ENCODE data around the gene STAC3. TPM values are rescaled to one million over a fixed set of nuclear protein-coding genes. Genes with fewer than 3 reads are reported as not detected.

The STAC3 gene
- total and polyA plus RNA-seq, 12 donors, result 0.30 to 2.9 (median 0.98) TPM

DNA sequence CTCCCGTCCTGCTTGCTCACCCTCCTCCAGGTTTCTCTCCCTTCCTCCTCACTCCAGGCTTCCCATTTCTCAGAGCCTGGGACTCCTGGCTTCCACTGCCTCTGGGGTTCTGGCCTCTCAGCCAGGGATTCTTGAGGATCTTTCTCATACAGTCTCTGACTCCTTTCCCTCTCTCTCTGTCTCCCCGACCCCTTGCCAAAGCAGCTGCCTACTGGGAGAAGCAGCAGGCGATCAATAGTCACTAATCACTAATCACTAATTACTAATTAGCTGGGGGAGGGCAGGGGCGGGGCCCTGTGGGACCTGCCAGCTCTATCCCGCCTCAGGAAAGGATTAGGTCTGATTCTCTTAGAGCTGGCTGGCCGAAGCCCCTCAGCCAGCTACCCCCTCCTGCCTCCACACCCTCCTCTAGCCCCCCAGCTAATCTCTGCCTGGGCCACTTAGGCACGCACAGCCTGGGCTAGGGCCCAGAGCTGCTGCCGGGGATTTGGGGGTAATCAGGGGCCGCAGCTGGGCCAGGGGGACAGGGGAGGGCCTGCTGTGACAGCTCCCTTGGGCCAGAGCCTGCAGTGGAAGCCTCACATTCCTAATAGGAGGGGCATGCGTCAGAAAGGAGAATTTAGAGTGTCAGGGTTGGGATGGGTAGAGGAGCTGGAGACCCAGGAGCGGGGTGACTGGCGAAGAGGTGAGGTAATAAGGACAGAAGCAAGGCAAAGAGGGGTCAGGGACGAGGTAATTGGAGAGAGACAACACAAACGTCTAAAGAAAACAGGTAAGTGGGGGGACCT lies 31.6 kb downstream of the STAC3 start:
- WGBS, 2 donors, result 64 to 67% methylated on average over 14 of the region's 14 CpGs
- H3K27me3 ChIP-seq, result peaks cover 9 to 99% (median 93%) of the 10 kb centered on the region in 7 donors
- no peaks in the 10 kb centered on the region for H3K9me3 ChIP-seq
- no peaks in the 10 kb centered on the region for H3K36me3 ChIP-seq
- no peak for DNase-seq
- intact Hi-C loops (cut with DNase I), result loop anchor here in 1 of 10 donors (10.0 kb wide), 1 partner anchor 245 kb away; no protein-coding TSS in a partner anchor
- no peak overlapping the region for H3K4me3 ChIP-seq
- TF ChIP-seq, protein P1, sequence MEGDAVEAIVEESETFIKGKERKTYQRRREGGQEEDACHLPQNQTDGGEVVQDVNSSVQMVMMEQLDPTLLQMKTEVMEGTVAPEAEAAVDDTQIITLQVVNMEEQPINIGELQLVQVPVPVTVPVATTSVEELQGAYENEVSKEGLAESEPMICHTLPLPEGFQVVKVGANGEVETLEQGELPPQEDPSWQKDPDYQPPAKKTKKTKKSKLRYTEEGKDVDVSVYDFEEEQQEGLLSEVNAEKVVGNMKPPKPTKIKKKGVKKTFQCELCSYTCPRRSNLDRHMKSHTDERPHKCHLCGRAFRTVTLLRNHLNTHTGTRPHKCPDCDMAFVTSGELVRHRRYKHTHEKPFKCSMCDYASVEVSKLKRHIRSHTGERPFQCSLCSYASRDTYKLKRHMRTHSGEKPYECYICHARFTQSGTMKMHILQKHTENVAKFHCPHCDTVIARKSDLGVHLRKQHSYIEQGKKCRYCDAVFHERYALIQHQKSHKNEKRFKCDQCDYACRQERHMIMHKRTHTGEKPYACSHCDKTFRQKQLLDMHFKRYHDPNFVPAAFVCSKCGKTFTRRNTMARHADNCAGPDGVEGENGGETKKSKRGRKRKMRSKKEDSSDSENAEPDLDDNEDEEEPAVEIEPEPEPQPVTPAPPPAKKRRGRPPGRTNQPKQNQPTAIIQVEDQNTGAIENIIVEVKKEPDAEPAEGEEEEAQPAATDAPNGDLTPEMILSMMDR (IDR thresholded peaks at IDR 0.05), result no peak
- no peak overlapping the region for H3K27ac ChIP-seq
- peaks cover 4 to 42% (median 28%) of the 10 kb centered on the region in 9 donors for H3K4me1 ChIP-seq
- no peak for ATAC-seq

DNA sequence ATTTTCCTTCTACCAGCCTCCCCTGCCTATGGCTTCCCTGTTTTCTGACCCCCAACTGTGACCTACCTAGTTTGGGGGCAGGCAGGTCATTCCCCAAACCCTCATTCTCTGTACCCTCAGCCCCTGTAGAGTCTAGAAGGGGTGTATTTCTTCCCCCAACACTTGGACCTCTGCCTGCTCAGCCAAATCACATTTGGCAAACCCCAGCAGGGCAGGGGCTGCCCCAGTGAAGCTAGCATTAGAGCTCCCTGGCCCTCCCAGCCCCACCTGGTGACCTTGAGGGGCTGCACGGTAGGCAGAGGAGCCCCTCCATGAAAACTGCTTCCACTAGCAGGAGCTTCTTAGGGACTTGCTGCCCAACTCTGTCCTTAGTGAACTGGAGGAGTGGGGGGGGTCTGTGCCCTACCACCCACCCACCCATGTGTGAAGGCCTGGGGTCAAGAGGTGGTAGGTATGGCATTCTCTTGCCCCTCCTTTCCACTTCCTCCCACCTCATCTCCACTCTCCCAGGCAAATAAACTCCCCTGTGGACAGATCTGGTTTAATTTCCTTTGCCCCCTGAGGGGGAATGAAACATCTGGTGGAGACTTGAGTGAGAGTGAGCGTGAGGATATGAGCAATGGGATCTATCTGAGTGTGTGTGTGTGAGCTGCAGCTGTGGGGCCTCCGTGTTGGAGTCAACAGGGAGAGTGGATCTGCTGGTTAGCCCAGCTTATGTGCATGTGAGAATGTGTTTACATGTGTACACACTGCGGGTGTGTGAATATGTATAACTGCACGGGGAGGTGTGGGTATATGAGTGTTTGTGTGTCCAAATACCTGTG lies 32.7 kb downstream of the STAC3 start:
- Histone ChIP-seq H3K4me1 (peaks cover 10 to 53% (median 39%) of the 10 kb centered on the region in 9 donors), H3K36me3 (peaks cover 0 to 7% (median 0%) of the 10 kb centered on the region in 9 donors), H3K27ac (no peak overlapping the region), H3K9me3 (no peaks in the 10 kb centered on the region), H3K4me3 (no peak overlapping the region), H3K27me3 (peaks cover 8 to 98% (median 81%) of the 10 kb centered on the region in 7 donors)
- 81 to 89% methylated on average over 5 of the region's 5 CpGs for WGBS, 2 donors
- TF ChIP-seq, protein P1 (IDR thresholded peaks at IDR 0.05), result no peak
- DNase-seq (no peak), ATAC-seq (no peak)
- intact Hi-C loops (cut with DNase I), result loop anchor here in 1 of 10 donors (10.0 kb wide), 1 partner anchor 247 kb away; no protein-coding TSS in a partner anchor

DNA sequence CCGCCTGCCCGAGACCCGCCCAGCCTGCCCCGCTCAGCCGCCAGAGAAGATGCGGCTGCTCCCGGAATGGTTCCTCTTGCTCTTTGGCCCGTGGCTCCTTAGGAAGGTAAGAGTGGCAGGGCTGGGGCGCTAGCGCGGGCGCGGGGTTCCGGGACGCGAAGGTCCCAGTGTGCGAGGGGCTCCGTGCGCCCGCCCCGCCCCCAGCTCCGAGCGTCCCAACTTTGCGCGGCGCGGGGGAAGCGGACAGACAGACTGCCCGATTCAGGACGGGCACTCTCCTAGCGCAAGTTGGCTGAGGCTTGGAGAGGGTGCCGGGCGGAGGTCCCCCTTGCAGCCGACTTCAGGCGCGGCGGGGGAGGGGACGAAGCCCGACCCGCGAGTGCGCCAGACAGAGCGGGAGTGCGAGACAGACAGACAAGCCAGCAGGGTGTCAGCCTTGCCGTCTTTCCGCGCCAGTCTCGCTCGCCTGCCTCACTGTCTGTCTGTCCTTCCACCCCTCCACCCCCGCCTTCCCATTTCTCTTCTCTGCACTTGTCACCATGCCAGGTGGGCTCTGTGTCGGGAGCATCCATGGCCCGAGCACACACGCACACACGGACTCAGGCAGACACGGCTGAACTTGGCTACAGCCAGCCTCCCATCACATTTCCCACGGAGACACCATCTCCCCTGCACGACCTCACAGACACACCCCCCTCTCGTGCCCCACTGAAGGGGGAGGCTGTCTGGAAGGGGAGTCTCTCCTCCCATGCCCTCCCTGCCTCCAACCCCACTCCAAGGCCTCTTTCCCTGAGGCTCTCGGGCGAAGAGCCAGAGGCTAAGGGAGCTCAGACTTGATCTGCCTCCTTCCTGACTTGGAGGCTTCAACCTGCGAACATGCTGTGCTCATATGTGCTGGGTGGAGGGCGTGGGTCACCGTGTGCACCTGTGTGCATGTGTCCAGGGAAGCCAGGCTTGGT lies 33.8 kb downstream of the STAC3 start:
- H3K4me1 ChIP-seq, result peaks cover 10 to 64% (median 46%) of the 10 kb centered on the region in 9 donors
- 3 to 4% methylated on average over 63 of the region's 63 CpGs for WGBS, 2 donors

More for the DNA sequence above, 33.8 kb downstream of the STAC3 start:
- Histone ChIP-seq H3K9me3 (no peaks in the 10 kb centered on the region), H3K27me3 (peaks cover 8 to 88% (median 71%) of the 10 kb centered on the region in 7 donors), H3K36me3 (peaks cover 0 to 16% (median 0%) of the 10 kb centered on the region in 9 donors), H3K27ac (peak overlapping the region in 1 of 10 donors; percentile 43), H3K4me3 (peak overlapping the region; percentile 34 to 65 (median 53))
- intact Hi-C loops (cut with DNase I), result loop anchor here in 1 of 10 donors (10.0 kb wide), 1 partner anchor 248 kb away; no protein-coding TSS in a partner anchor
- ATAC-seq (no peak), DNase-seq (no peak)
- TF ChIP-seq, protein P1 (IDR thresholded peaks at IDR 0.05), result no peak

All from heart right ventricle (tissue), 16 donors.